Fibroblast of lung (primary cell): ENCODE results near the gene RALGDS.

ENCODE experiments used
- CTCF ChIP-seq, 2 donors: IDR thresholded peaks in 1 of 2; conservative IDR thresholded peaks in 1 of 2; 1 replicate in 1 of 2; 2 replicates in 1 of 2; pipeline ENCODE4 v1.5.1; 2011 to 2012; ENCODE audit warnings: low read length in 2 of 2, control low read depth in 1 of 2, inconsistent platforms in 1 of 2, low read depth in 1 of 2, mild to moderate bottlenecking in 1 of 2
- EZH2 ChIP-seq: IDR thresholded peaks from 2 replicates; pipeline ENCODE4 v1.5.1; 2012; ENCODE audit warnings: low read length, control low read depth, mild to moderate bottlenecking; ENCODE audit errors: missing control alignments

DNA sequence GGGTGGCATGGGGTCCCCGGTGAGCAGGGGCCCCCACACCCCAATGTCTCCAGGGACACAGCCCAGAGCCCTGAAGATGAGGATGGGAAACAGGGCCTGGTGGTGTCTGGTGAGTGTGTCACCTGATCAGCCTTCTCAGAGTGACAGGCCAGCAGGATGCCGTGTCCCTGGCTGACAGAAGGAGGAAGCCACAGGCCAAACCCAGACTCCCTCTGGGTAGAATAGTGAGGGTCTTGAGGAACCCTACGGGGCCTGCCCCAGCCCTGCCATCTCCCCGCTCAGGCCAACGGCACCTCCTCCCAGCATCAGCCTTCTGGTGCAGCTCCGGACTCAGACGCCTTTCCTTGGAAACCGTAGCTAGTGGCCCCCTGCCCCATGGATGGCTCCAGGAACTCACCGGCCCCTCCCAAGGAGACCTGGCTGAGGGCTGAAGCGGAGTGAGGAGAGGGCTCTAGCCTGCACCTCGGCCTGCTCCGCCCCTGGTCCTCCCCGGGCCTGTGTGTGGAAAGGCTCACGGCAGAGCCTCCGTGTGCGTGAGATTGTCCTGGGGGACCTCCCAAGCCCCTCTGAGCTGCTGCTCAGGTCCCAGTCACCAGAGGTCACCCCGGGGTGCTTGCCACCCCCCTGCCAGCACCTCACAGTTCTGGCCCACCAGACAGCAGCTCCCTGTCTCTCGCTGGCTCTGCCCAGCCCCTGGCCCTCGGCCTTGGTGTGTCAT is 6.0 kb downstream of the RALGDS start:
- TF ChIP-seq CTCF (conservative IDR thresholded peaks at IDR 0.05 in 1 of 2, IDR thresholded peaks at IDR 0.05 in 1 of 2; ENCODE audit: low read depth in 1 of 2, low read length in 2 of 2) (no peak), EZH2 (no peak)
